NB4 (cell line): ENCODE results near the gene OR5K4.

Source experiments
- DNase-seq: peaks from one replicate; pipeline ENCODE4 v3.0.0; 2010; ENCODE audit warnings: low read depth
- H3K4me3 ChIP-seq: one replicate; pipeline ENCODE4 v1.5.1; 2011; ENCODE audit warnings: mild to moderate bottlenecking, low read depth, low read length, moderate library complexity
- CTCF ChIP-seq: IDR thresholded peaks from one replicate; pipeline ENCODE4 v1.5.1; 2012; ENCODE audit warnings: low read depth, low read length
- MYC ChIP-seq: IDR thresholded peaks from 2 replicates; pipeline ENCODE4 v1.6.1; 2011; ENCODE audit warnings: low read depth, low read length
- POLR2A ChIP-seq: IDR thresholded peaks from 2 replicates; pipeline ENCODE4 v1.6.1; 2011; ENCODE audit warnings: mild to moderate bottlenecking; ENCODE audit not compliant: insufficient read length; ENCODE audit errors: extremely low read depth
- TF ChIP-seq, protein P1 (sequence below): IDR thresholded peaks from 2 replicates; pipeline ENCODE4 v1.6.1; 2011; ENCODE audit warnings: low read depth, low read length

Gene OR5K4

DNA sequence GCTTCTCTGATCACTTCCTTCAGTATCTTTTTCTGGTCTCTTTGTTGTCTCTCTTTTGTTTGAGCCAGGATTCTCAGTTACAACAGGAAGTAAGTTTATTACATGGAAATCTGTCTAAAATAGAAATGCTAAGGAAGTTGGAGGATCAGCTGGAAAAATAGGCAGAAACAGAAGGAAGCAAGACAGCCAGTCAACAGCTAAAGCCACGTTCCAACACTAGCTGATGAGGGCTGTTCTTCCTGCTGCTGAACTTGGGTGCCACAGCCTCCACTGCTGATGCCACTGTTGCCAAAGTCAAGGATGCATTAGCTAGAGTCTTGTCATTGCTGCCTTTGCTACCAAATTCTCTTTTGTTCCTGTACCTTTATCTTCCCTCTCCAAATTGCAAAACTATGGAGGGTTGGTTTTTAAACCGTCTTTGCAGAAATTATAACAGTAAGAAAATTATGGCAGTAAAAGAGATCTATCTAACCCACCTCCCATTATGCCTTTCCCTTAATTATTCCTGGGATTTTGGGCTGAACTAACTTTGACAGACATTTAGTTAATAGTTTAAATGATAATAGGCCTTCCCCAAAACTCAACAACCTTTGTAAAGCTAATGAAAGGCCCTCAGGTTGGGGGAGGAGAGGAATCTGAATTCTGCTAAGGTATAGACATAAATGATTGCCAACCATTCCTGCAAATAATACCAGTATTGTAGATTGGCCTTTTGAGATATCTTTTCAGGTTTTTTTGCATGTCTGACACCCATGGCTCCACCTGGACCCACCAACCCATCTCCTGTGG lies 27.4 kb upstream of the OR5K4 start:
- no peak overlapping the region for H3K4me3 ChIP-seq
- no peak for DNase-seq
- TF ChIP-seq, protein P1, sequence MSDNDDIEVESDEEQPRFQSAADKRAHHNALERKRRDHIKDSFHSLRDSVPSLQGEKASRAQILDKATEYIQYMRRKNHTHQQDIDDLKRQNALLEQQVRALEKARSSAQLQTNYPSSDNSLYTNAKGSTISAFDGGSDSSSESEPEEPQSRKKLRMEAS: no peak
- TF ChIP-seq MYC: no peak
- TF ChIP-seq CTCF: no peak
- no peak for TF ChIP-seq POLR2A

DNA sequence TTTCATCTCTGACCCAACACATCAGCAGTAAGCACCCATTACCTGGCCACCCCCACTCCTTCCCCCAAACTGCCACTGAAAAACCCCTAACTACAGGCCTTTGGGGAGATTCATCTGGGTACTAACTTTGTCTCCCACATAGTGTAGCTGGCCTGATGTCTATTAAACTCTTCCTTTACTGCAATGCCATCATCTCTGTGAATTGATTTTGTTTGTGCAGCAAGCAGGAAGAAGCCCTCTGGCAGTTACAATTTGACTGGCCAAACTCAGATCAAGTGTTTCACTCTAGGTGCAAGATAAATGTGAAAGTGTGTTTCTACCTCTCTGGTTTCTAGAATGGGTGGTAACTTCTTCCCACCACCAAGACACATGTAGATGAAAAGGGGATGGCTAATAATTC lies 26.7 kb upstream of the OR5K4 start:
- DNase-seq: no peak
- TF ChIP-seq MYC (no peak), CTCF (no peak), POLR2A (no peak)
- TF ChIP-seq, protein P1: no peak
- H3K4me3 ChIP-seq: no peak overlapping the region

DNA sequence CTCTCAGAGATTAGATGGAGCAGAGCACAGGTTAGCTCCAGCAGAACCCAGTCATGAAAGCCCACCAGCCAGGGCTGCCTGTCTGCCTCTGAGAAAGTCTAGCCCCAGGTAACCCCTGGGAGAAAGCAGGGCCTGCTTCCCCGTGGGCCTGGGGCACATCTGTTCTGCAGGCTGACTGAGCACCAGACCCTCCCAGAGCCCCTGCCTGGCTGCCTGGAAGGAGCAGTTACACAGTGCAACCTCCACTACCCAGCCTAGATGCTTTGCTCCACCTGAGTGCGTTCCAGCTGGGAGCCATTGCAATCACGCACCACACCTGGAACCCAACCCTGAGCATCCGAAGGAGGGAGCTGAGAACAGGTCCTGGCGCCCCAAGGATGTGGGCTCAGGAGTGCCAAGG lies 24.7 kb upstream of the OR5K4 start:
- TF ChIP-seq POLR2A (no peak), MYC (no peak), CTCF (no peak)
- TF ChIP-seq, protein P1: no peak
- no peak for DNase-seq
- no peak overlapping the region for H3K4me3 ChIP-seq

- H3K4me3 ChIP-seq: no peak overlapping the region
Measured at GRCh38 chr3:98329392-98330124, 24.1 kb upstream of the OR5K4 start.

DNA sequence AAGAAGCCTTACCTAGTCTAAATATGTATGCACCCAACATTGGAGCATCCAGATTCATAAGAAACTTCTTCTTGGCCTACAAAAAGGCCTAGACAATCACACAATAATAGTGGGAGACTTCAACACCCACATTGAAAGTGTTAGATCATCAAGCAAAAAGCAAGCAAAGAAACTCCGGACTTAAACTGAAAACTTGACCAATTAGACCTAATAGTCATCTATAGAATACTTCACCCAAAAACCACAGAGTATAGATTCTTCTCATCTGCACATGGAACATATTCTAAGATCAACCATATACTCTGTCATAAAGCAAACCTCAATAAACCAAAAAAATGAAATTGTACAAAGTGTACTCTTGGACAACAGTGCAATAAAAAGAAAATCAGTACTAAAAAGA lies 22.3 kb upstream of the OR5K4 start:
- no peak for DNase-seq
- H3K4me3 ChIP-seq: no peak overlapping the region
- TF ChIP-seq POLR2A: no peak
- no peak for TF ChIP-seq CTCF
- no peak for TF ChIP-seq MYC
- TF ChIP-seq, protein P1: no peak

More at GRCh38 chr3:98329392-98330124, 24.1 kb upstream of the OR5K4 start:
- peak; percentile 57 for DNase-seq
- TF ChIP-seq, protein P1: no peak
- TF ChIP-seq MYC (peak; percentile 28; the same call in 1 of the 2 replicates), CTCF (peak; percentile 54), POLR2A (no peak)
